Activated CD4-positive, alpha-beta T cell treated with anti-CD3 and anti-CD28 coated beads for 24 hours (primary cell): Measurements from ENCODE around the gene GPC3.
"Not testable (repeated sequence)": the region's sequence is repeated elsewhere in the genome, so short reads cannot be mapped to it uniquely, and the experiment has no call there.

ENCODE experiments used
- DNase-seq, 2 donors: peaks; one replicate each; pipeline ENCODE4 v3.0.0-alpha.2; 2020; ENCODE audit warnings: low read depth in 2 of 2

Gene GPC3

DNA sequence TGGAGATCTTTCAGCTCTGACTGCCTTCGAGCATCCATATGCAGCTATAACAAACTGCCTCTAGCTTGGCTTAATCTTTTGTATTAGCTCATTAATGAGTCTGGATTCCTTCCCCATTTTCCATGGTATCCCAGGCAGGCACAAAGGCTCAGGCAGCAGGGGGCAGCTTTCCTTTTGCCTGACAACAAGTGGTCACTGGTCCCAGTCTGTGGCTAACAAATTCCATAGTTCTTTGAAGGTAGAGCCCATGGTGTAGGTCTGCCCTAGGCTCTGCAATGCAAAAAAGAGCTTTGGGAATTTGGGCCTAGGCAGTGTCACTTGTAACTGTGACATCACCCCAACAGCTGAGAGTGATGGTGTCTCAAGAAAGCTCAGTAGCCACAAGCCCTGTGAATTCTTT is 335.7 kb downstream of the GPC3 start:
- DNase-seq: no peak

DNA sequence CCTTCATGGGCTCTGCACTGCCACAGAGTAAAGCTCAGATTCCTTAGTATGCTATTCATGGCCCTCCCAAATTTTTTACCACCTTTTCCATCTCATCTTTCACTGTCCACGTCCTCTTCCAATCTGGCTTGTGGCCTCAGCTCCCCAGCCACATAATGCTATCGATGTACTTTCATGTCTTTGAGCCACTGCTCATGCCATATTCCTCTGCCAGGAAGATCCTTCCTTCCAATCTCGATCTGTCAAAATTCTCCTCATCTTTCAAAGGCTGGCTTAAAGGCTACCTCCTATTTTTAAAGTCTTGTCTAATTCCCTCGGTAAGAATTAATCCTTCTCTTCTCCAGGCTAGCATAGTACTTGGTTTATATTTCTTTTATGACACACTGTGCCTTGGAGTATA is 336.8 kb downstream of the GPC3 start:
- no peak for DNase-seq

DNA sequence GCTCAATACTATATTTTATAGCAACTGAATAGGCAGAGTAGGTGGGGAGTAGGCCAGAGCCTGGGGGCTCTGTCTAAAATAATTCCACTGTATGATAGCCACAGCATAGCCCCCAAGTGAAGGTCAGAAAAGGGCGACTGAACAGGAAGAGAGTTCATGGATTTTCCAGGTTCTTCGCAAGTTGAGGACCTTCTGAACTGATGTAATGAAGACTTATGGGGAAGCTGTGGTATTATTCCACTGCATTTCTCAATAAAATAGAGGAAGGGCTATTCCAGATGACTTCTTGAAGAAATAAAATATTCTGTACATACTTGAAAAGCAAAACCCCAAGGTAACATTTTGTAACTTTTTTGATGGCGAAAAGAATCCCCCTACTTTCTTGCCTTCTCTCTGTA is 338.7 kb downstream of the GPC3 start:
- no peak for DNase-seq

DNA sequence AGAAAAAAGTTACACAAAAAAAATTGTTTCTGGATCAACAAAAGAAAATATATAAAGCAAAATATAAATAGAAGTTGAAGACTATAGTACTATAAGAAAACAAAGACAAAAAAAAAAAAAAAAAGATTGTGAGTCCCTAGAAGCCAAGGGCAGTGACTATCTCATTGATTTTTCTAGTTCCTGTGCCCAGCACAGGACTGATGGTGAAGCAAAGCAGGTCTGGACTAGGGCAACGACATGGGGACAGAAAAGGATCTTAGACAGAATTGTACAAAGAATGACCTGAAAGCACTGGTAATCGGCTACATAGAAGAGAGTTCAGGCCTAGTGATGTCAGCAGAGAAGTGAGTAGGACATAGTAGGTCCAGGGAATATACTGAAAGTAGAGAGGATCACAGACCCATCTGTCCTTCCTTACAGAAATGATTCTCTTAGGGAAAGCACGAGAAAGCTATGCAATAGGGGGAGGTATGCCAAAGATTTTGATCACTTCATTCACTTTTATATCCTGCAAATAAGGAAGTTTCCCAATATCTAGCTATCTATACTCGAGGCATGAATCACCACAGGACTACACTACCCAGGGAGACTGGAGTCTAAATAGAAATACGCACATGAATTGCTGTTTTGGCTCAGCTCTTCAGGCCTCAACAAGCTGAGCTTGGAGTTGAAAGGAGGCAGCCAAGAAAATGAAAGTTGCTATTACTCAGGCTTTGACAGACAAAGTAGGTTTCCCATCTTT is 339.2 kb downstream of the GPC3 start:
- no peak for DNase-seq

DNA sequence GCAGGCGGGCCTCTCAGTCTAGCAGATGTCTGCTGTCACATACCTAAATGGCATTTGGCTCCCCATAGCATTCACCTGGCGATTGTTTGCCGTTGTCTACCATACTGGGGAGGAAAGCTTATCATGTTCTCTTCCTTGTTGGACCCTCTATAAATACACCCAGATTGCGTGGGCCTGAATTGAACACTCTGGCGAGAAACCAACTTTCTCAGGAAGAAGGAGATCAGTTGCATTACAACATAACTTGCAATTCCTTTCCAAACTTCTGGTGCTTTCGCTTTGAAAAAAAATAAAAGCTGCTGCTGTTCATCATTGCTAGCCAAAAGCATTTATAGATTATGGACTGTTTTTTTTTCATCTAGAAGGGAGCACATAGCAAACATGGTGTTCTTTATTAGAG is 340.1 kb downstream of the GPC3 start:
- DNase-seq: no peak

DNA sequence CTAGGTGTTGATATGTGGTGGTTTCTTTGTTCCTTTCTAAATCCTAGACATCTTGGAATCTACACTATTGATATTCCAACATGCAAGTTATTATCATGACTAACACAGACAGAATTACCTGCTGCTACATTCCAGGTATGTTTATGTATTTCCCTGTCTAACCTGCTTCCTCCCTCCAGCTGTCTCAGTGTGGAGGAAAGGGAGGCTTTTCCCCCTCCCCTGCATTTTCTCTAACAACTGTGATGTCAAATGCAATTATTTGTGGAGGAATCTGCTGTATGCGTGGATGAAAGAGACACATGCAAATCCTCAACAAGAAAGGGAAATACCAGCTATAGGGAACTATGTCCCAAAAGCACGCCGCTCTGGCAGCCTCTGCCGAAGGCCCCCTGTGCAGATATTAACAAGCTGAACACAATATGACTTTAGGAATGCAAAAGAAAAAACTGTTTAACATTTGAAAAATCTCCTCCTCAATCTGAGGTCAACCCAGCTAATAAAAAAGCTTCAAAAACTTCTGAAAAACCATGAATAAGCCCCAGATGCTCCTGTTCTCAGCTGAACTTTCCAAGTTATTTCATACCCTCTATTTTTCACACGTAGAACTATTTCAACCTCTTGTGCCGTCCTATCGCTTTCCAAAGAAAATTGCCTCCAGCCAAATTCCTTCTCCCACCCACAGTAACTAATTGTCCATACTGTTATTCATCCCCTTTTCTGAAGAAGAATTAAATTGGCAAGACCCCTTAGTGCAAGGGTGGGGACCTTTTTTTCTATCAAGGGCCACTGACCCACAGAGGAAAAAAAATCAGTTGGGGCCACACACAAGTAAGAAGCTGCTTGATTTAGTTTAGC is 345.0 kb downstream of the GPC3 start:
- DNase-seq: no peak

DNA sequence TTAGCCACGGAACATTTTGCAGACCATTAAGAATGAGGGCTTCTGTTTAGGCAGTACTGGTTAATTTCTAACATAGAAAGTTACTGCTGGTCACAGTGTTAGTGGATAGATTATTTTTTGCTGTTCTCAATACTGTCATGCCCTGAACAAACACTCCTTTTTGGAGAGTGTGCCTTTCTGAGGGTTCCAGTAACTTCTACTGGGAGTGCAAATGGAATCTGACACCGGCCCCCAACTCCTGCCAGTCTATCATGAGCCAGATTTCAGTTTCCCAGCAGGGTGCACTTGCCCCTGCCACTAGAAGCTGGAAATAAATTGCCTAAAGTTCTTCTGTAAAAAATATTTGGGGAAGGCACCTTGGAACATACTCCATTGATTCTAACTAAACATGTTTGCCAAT is 345.7 kb downstream of the GPC3 start:
- DNase-seq: no peak

DNA sequence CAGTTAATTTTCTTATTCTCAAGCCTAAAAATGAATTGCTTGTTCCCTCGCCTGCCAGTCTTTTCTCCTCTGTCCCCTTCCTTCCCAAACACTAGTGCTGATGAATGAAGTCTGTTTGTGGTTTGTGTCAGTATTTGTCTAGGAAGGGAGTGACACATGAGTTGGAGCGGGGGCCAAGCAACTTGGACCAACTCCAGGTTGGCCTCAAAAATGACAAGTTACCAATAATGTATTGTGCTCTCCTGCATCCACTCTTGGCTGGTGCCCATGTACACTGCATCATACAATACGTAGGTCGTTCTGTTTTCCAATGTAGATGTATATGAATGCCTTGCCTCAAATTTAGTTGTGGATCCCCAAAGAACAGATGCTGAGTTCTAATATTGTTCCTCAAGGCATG is 347.1 kb downstream of the GPC3 start:
- no peak for DNase-seq

DNA sequence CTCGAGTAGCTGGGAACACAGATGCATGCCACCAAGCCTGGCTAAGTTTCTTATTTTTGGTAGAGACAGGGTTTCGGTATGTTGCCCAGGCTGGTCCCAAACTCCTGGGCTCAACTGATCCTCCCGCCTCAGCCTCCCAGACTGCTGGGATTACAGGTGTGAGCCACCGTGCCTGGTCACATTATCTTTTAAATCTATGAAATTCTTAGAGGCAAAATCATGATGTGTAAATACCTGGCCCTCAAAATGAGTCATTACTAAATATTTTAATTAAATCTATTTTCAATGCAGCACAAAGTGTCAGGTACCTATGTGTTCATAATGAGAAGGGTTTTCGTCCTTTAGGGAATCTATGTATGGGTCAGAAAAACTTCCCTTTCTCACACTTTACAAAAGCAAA is 347.6 kb downstream of the GPC3 start:
- DNase-seq: no peak

DNA sequence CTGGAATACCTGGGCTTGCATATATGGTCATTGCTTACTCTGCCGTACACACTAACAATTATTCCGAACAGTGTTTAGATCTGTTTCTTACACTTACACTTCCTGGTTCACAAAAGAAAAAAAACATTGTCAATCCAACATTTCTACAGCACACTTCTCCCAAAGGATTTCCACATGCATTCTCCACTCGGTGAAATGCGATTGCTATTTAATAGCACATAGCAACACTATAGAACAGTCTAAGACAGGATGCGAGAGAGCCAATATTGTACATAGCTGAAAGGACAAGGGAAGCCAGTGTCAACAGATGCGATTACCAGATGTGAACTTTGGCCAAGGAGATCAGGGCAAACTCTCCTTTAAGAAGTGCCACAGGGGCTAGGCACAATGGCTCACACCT is 349.4 kb downstream of the GPC3 start:
- DNase-seq: no peak

DNA sequence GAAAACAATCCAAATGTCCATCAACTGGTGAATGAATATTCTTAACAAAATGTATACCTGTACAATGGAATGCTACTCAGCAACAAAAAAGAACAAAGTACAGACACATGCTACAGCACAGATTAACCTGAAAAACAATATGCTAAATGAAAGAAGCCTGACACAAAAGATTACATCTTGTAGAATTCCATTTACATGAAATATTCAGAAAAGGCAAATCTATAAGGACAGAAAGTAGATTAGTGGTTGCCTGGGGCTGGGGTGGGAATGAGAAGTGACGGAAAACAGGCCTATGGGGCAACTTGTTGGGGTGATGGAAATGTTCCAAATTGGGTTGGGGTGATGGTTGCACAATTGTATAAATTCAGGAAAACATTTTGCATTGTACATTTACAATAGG is 351.0 kb downstream of the GPC3 start:
- DNase-seq: no peak

DNA sequence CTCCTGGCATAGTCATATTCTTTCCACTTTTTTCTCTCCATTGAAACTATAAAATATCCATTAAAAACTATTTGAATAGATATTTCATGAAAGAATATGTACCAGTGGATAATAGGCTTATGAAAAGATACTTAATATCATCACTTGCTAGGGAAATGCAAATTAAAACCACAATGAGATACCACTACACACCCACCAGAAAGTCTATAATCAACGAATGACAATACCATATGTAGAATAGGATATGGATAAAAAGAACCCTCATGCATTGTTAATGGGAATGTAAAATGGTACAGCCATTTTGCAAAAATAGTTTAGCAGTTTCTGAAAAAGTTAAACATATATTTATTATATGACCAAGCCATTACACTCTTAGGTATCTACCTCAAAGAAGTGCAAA is 351.4 kb downstream of the GPC3 start:
- DNase-seq: no peak

DNA sequence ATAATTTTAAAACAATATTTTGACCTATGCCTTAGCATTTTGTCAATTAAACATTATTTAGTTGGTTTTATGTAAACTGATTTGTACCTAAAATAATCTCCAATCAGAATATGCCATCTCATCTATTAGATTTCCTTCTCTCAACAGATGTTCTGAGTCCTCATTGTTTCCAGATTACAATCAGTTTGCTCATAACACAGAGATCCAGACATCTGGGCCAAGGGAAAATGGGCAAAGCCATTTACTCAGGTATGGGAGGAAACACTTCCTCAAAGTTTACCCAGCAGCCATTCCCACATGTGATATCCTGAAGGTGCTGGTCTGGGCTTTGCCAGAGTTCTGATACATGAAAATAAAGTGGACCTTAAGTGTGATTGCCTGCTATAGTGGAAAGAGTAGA is 352.2 kb downstream of the GPC3 start:
- no peak for DNase-seq

DNA sequence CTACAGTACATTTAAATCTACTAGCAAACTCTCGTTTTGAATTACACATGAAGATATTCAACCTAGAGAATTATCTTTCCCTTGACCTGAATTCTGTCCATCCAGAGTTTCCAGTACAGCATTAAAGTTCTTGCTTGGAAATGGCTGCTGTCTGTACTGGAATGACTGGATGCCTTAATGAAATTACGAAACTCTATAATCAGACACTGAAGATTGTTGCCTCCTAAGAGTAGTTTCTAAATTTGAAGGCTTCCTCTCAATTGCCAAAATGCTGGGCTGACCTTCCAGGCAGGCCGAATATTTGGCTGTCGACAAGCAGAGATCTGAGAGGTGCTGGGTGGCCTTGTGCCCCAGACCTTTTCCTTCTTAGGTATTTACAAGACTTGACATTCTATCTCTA is 355.0 kb downstream of the GPC3 start:
- no peak for DNase-seq

DNA sequence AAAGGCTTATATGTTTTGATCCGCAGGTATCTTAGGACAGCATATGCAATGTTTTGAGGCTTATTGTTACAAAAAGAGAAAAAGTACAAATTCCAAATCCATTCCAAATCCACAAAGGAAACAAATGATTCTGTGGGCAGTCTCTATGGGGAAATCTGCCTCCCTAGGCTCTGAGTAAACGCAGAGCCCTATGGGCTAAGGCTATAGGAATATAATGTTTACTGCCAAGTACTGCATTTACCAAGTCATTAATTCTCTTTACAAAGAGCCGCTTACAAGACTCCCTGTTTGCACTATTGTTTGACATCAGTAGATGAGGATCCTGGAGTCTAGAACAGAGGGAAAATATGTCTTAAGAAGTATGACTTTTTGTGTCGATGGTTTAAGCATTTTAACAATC is 357.7 kb downstream of the GPC3 start:
- no peak for DNase-seq

DNA sequence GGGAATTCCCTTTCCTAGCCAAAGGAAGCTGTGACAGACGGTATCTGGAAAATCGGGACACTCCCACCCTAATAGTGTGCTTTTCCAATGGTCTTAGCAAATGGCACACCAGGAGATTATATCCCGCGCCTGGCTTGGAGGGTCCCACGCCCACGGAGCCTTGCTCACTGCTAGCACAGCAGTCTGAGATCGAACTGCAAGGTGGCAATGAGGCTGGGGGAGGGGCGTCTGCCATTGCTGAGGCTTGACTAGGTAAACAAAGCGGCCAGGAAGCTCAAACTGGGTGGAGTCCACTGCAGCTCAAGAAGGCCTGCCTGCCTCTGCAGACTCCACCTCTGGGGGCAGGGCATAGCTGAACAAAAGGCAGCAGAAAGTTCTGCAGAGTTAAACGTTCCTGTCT is 364.0 kb downstream of the GPC3 start:
- not testable (repeated sequence) for DNase-seq

DNA sequence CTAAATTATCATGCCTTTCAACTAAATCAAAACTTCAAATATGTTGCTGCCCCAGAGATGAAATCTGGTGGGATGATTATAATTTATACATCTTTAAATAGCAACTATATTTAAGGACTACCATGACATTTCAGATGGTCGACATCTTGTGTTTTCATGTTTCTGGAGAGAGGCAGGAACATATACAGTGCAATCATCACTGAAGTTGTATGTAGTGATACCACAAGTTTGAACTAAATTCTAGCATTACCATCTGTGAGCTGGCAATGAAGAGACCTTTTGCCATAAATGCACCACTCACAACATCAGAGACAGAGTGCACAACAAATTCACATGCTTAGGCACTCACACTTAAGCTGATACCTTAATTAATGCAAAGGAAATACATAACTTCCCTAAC is 373.7 kb downstream of the GPC3 start:
- no peak for DNase-seq

DNA sequence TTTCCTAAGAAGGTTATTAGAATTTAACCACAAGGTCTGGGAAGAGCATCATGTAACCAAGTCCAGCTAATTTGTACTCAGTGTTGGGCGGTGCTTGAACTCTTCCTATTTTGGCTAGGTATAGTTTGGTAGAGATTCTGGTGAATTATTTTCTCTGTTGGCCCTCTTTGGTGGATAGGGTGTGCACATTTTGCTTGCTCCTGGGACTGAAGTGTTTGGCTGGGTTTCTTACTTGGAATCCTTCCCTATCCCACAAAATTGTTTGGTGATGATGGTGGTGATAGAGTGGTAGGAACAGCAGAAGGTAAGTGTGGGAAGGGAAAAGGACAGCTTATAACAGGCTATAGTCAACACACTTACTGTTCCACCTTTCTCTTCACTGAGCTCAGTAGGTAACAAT is 375.3 kb downstream of the GPC3 start:
- DNase-seq: no peak

DNA sequence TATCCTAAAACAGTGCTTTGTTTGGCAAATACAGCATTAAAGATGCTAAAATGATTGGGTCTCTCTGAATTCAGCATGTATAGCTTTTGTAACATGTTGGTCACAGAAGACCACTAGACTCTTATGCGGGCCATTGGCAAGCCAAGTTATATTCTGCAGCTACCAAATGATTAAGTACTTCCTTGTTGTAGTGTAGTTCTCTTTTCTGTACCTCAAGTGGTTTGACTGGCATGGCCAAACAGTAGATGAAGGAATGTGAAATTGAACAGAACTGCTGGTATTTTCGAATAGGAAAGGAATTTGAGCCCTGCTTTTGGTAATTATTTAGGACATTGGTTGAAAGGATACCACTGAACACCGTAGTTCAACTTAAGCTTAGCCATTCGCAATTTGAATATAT is 376.2 kb downstream of the GPC3 start:
- no peak for DNase-seq

DNA sequence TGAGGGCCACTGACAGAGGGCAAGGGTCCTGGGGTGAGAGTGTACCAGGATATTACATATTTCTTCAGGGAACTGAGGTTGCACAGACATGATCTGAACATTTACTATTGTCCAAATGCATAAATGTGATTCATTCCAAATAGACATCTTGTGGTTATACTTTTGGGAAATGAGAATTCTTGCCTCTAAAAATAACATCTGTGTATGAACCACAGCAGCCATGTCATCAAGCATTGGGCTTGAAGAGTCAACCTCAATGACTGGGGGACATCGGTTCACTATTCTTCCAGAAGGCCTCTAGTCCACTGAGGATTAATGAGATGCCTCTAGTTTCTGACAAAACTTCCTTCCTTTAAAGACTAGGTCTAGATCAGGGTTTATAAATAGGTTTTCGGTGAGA is 377.0 kb downstream of the GPC3 start:
- DNase-seq: no peak

DNA sequence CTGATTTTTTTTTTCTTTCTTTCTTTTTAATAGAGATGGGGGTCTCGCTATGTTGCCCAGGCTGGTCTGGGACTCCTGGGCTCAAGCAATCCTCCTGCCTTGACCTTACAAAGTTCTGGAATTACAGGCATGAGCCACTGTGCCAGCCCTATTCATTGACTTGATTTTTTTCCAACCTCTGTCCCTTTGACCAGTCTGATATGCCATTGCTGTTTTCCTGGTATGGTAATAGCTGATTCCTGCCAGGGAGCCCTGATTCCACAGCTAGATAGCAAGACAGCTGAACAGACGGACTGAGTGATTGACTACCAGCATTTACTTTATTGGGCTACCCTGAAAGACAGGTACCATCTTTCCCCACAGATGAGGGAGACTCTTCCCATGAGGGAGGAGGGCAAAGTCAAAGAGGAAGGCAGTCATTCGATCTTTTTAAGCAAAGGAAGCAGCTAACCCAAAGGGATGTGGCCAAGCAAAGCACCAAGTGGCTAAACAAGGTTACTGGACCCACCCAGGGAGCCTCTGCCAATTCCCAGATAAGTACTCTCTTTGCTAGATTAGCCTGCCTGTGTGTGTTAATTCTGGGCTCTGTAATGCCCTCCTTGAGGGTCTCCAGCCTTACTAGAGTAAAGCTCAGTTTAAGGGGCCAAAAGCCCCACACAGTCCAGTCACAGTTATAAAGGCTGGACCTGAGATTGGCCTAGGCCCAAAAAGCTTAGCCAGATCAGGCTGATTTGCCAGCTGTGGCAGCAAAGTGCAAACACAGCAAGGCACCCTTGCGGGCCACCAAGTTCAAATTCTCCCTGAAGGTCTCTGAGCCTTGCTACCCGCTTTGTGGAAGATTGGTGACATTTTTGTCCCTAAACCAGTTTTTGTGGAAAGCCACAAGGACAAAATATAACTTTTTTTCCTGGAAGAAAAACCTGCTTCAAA is 377.7 kb downstream of the GPC3 start:
- DNase-seq: no peak

DNA sequence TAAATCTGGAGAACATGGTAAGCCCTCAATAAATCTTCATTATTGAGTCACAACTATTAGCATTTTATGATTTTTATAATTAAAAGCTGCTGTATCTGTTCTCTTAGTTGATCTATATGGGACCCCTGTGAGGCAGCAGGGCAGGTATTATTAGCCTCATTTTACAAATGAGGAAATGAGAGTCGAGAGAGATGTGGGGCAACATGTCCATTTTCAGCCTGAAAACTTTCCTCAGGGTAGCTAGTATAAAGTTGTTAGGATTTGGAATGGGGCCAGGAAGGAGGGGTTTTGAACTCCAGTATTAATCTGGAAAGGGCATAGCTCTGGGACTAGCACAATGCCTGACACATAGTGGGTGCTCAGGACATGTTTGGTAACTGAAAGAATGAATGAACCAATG is 378.4 kb downstream of the GPC3 start:
- no peak for DNase-seq
